AML-193 (cell line): ENCODE results near the gene MYO3B.

Experiments
- DNase-seq, 2 experiments: peaks; one replicate each; lab custom pipeline; 2025; lab: John Stamatoyannopoulos, UW

The MYO3B gene

GRCh38 chr2:170238776-170239175 lies 60.8 kb downstream of the MYO3B start:
- DNase-seq = no peak

- no peak for DNase-seq
Observed at GRCh38 chr2:170240629-170241028, 62.7 kb downstream of the MYO3B start.

- DNase-seq = no peak
Observed at GRCh38 chr2:170241756-170242155, 63.8 kb downstream of the MYO3B start.

GRCh38 chr2:170243118-170243837 lies 65.3 kb downstream of the MYO3B start:
- DNase-seq = no peak

GRCh38 chr2:170243898-170244297 lies 66.0 kb downstream of the MYO3B start:
- DNase-seq = no peak

- DNase-seq = no peak
Observed at GRCh38 chr2:170244555-170244954, 66.6 kb downstream of the MYO3B start.

GRCh38 chr2:170245312-170245711 lies 67.4 kb downstream of the MYO3B start:
- DNase-seq = no peak

GRCh38 chr2:170247333-170247732 lies 69.4 kb downstream of the MYO3B start:
- no peak for DNase-seq

- no peak for DNase-seq
Observed at GRCh38 chr2:170247882-170248393, 70.0 kb downstream of the MYO3B start.

- DNase-seq = no peak
Observed at GRCh38 chr2:170248574-170249393, 70.8 kb downstream of the MYO3B start.

GRCh38 chr2:170249761-170250160 lies 71.8 kb downstream of the MYO3B start:
- DNase-seq = no peak

- no peak for DNase-seq
Observed at GRCh38 chr2:170250584-170250983, 72.6 kb downstream of the MYO3B start.

GRCh38 chr2:170252414-170252813 lies 74.5 kb downstream of the MYO3B start:
- no peak for DNase-seq

GRCh38 chr2:170253721-170254230 lies 75.8 kb downstream of the MYO3B start:
- no peak for DNase-seq

GRCh38 chr2:170254293-170254732 lies 76.4 kb downstream of the MYO3B start:
- no peak for DNase-seq

- DNase-seq = no peak
Observed at GRCh38 chr2:170255137-170255536, 77.2 kb downstream of the MYO3B start.

- DNase-seq = no peak
Observed at GRCh38 chr2:170255971-170256370, 78.0 kb downstream of the MYO3B start.

GRCh38 chr2:170258382-170258781 lies 80.4 kb downstream of the MYO3B start:
- DNase-seq = no peak

GRCh38 chr2:170260188-170260587 lies 82.2 kb downstream of the MYO3B start:
- DNase-seq = no peak

- DNase-seq = no peak
Observed at GRCh38 chr2:170261566-170261965, 83.6 kb downstream of the MYO3B start.

GRCh38 chr2:170262343-170262742 lies 84.4 kb downstream of the MYO3B start:
- no peak for DNase-seq

GRCh38 chr2:170262806-170263205 lies 84.9 kb downstream of the MYO3B start:
- no peak for DNase-seq
